ENCODE data around the gene MRPS34. TPM values are rescaled to one million over a fixed set of nuclear protein-coding genes. Genes with fewer than 3 reads are reported as not detected.

MRPS34 gene
- total RNA-seq, 2 experiments from 2014 or later, result 175 to 193 TPM

DNA sequence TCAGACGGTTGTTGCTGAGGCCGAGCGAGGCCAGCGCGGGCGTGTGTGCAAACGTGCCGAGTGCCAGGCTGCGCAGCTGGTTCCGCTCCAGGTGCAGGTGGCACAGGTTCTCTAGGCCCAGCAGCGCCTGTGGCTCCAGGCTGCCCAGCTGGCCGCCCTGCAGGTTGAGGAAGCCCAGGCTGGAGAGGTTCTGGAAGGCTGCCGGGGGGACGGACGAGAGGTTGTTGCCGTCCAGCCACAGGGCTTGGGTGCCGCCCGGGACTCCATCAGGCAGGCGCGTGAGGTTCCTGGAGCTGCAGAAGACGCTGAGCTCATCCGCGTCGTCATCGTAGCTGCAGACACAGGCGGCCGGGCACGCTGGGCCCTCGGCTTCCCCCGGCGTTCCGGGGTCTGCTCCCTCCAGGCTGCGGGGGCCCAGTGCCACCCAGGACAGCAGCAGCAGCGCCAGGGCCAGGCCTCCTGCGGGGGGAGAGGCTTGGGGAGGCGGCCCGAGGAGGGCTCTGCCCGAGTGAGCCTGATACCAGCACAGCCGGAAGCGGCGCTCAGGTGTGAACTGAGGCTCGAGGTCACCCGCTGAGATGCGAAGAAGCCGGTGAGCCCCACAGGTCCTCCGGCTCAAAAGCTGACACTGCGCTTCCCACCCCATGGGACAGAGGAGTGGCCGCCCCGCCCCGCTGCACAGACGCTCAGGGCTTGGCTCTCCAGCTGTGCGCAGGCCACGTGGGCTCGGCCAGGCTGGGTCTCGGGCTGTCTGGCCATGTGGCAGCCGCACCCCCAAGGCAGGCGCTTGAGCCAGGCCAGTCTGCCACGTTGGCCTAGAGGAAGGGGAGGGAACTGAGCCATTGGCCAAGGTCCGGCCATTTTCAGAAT lies 19.2 kb upstream of the MRPS34 start:
- no peak overlapping the region for H3K4me3 Mint-ChIP-seq

DNA sequence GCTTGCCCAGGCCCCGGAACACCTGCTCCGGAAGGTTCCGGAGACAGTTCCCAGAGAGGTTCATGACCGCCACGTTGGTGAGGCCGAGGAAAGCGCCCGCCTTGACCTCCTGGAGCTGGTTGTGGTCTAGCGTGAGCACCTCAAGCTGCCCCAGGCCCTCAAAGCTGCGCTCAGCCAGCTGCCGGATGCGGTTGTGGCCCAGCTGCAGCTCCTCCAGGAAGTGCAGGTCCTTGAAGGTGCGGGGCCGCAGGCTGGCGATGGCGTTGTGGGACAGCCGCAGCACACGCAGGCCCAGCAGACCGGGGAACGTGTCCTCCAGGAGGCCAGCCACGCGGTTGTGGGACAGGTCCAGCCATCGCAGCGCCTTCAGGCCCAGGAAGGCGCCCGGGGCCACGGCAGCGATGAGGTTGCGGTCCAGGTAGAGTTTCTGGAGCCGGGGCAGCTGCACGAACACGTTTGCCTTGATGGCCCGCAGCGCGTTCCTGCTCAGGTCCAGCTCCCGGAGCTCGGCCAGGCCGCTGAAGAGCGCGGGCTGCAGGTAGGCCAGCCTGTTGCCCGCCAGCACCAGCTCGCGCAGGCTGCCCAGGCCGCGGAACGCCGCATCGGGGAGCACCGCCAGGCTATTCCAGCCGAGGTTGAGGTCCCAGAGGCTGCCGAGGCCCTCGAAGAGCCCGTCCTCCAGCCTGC lies 18.5 kb upstream of the MRPS34 start:
- TF ChIP-seq, protein P1, sequence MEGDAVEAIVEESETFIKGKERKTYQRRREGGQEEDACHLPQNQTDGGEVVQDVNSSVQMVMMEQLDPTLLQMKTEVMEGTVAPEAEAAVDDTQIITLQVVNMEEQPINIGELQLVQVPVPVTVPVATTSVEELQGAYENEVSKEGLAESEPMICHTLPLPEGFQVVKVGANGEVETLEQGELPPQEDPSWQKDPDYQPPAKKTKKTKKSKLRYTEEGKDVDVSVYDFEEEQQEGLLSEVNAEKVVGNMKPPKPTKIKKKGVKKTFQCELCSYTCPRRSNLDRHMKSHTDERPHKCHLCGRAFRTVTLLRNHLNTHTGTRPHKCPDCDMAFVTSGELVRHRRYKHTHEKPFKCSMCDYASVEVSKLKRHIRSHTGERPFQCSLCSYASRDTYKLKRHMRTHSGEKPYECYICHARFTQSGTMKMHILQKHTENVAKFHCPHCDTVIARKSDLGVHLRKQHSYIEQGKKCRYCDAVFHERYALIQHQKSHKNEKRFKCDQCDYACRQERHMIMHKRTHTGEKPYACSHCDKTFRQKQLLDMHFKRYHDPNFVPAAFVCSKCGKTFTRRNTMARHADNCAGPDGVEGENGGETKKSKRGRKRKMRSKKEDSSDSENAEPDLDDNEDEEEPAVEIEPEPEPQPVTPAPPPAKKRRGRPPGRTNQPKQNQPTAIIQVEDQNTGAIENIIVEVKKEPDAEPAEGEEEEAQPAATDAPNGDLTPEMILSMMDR (IDR thresholded peaks at IDR 0.05), result no peak
- ATAC-seq (no peak), DNase-seq (no peak)
- intact Hi-C loops (cut with micrococcal nuclease), result no loop called here
- no peaks in the 10 kb centered on the region for H3K27me3 Mint-ChIP-seq
- POLR2A ChIA-PET, result interaction anchor here (0.9 to 1.5 kb wide), 2 partner anchors 18 to 20 kb away, joined by 3 to 4 read pairs; no protein-coding TSS in a partner anchor
- H3K27ac Mint-ChIP-seq, result no peak overlapping the region
- CTCF ChIA-PET, result no interaction called here
- H3K36me3 Mint-ChIP-seq (ENCODE audit: low read depth), result peaks cover 5% of the 10 kb centered on the region
- no peaks in the 10 kb centered on the region for H3K4me1 Mint-ChIP-seq (ENCODE audit: low read depth)
- H3K4me3 Mint-ChIP-seq, result no peak overlapping the region
- no peaks in the 10 kb centered on the region for H3K9me3 Mint-ChIP-seq

More for the DNA sequence above, 19.2 kb upstream of the MRPS34 start:
- CTCF ChIA-PET, result no interaction called here
- peaks cover under 1% of the 10 kb centered on the region for H3K9me3 Mint-ChIP-seq
- POLR2A ChIA-PET, result no interaction called here
- ATAC-seq (no peak), DNase-seq (no peak)
- no peaks in the 10 kb centered on the region for H3K4me1 Mint-ChIP-seq (ENCODE audit: low read depth)
- H3K36me3 Mint-ChIP-seq (ENCODE audit: low read depth), result peaks cover 5% of the 10 kb centered on the region
- no peak overlapping the region for H3K27ac Mint-ChIP-seq
- TF ChIP-seq, protein P1 (IDR thresholded peaks at IDR 0.05), result no peak
- H3K27me3 Mint-ChIP-seq, result no peaks in the 10 kb centered on the region
- intact Hi-C loops (cut with micrococcal nuclease), result no loop called here

DNA sequence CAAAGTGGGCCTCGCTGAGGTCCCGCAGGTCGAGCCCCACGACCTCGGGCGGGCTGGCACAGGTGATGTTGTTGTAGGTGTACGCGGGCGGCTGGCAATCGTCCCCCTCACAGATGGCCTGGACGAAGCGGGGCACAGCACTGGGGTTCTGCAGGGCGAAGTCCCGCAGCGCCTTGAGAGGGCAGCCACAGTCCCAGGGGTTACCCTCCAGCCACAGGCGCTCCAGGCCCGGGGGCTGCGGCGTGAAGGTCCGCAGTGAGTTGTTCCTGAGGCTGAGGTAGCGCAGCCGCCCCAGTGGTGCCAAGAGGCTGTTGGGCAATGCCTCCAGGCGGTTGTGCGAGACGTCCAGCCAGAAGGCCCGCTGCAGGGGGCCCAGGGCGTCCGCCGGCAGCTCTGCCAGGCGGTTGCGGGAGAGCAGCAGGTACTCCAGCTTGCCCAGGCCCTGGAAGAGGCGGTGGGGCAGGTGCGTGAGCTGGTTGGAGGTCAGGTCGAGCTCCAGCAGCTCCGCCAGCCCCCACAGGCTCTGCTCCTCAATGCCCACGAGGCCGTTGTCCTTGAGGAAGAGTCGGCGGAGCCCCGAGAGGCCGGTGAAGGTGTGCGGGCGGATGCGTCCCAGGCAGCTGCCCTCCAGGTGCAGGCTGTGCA lies 17.8 kb upstream of the MRPS34 start:
- H3K4me3 Mint-ChIP-seq, result no peak overlapping the region
- intact Hi-C loops (cut with micrococcal nuclease), result no loop called here
- peaks cover 5% of the 10 kb centered on the region for H3K36me3 Mint-ChIP-seq (ENCODE audit: low read depth)
- H3K4me1 Mint-ChIP-seq (ENCODE audit: low read depth), result peaks cover under 1% of the 10 kb centered on the region
- ChIA-PET POLR2A (interaction anchor here (0.9 to 1.5 kb wide), 2 partner anchors 17 to 20 kb away, joined by 3 to 4 read pairs; no protein-coding TSS in a partner anchor), CTCF (no interaction called here)
- H3K9me3 Mint-ChIP-seq, result no peaks in the 10 kb centered on the region
- no peak for DNase-seq
- no peaks in the 10 kb centered on the region for H3K27me3 Mint-ChIP-seq
- ATAC-seq, result no peak
- TF ChIP-seq, protein P1 (IDR thresholded peaks at IDR 0.05), result no peak
- H3K27ac Mint-ChIP-seq, result no peak overlapping the region

DNA sequence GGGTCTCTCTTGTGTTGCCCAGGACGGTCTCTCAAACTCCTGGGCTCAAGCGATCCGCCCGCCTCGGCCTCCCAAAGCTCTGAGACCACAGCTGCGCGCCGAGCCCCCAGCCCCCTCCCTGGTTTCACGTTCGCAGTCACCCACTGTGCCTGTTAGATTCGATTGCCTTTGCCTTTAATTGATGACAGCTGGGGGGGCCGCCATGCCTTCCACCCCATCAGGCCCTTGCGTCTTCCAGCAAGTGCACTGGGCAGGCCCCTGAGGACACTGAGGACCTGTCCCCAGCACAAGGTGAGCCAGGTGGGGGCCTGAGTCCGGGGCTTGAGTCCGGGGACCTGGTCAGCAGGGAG lies 17.3 kb upstream of the MRPS34 start:
- peaks cover 5% of the 10 kb centered on the region for H3K36me3 Mint-ChIP-seq (ENCODE audit: low read depth)
- no peak for ATAC-seq
- H3K9me3 Mint-ChIP-seq, result no peaks in the 10 kb centered on the region
- CTCF ChIA-PET, result no interaction called here
- no peak for DNase-seq
- TF ChIP-seq, protein P1 (IDR thresholded peaks at IDR 0.05), result no peak
- H3K27ac Mint-ChIP-seq, result no peak overlapping the region
- no peak overlapping the region for H3K4me3 Mint-ChIP-seq
- POLR2A ChIA-PET, result interaction anchor here (0.9 to 1.5 kb wide), 3 partner anchors 16 to 21 kb away, joined by 3 to 4 read pairs (median 3); no protein-coding TSS in a partner anchor
- no peaks in the 10 kb centered on the region for H3K27me3 Mint-ChIP-seq
- peaks cover 4% of the 10 kb centered on the region for H3K4me1 Mint-ChIP-seq (ENCODE audit: low read depth)
- intact Hi-C loops (cut with micrococcal nuclease), result no loop called here

All from activated CD8-positive, alpha-beta T cell treated with anti-CD3 and anti-CD28 coated beads for 36 hours (primary cell).